Mesenchymal stem cell (in vitro differentiated cells and primary cell): ENCODE results near the gene NUP93.

ENCODE experiments used
- DNase-seq: peaks from one replicate; pipeline ENCODE4 v3.0.0-alpha.2; 2013
- H2AFZ ChIP-seq: one replicate; pipeline ENCODE4 v1.6.1; 2013; ENCODE audit warnings: low read depth, mild to moderate bottlenecking, control low read depth, inconsistent platforms, low read length, moderate library complexity
- H2AK5ac ChIP-seq: 2 replicates; pipeline ENCODE4 v1.6.1; 2013; ENCODE audit warnings: low read length, moderate library complexity, mild to moderate bottlenecking, inconsistent platforms; ENCODE audit not compliant: severe bottlenecking
- H2BK120ac ChIP-seq: one replicate; pipeline ENCODE4 v1.6.1; 2013; ENCODE audit warnings: low read depth, mild to moderate bottlenecking, inconsistent platforms, low read length, moderate library complexity
- H2BK12ac ChIP-seq, 2 experiments: one replicate each; pipeline ENCODE4 v1.6.1; 2013; ENCODE audit warnings: inconsistent platforms in 2 of 2, low read length in 2 of 2, mild to moderate bottlenecking in 2 of 2, moderate library complexity in 2 of 2, control low read depth in 1 of 2
- H2BK15ac ChIP-seq: one replicate; pipeline ENCODE4 v1.6.1; 2013; ENCODE audit warnings: mild to moderate bottlenecking, low read depth, inconsistent platforms; ENCODE audit not compliant: poor library complexity, severe bottlenecking
- H2BK5ac ChIP-seq: 2 replicates; pipeline ENCODE4 v1.6.1; 2013; ENCODE audit warnings: low read depth, mild to moderate bottlenecking, low read length, control low read depth, inconsistent platforms; ENCODE audit not compliant: poor library complexity, severe bottlenecking
- H3K14ac ChIP-seq, 2 experiments: one replicate each; pipeline ENCODE4 v1.6.1; 2013; ENCODE audit warnings: inconsistent platforms in 2 of 2, low read length in 2 of 2, control low read depth in 1 of 2, mild to moderate bottlenecking in 1 of 2, moderate library complexity in 1 of 2
- H3K18ac ChIP-seq, 2 experiments: one replicate each; pipeline ENCODE4 v1.6.1; 2013; ENCODE audit warnings: inconsistent platforms in 2 of 2, low read length in 2 of 2, control low read depth in 1 of 2, low read depth in 1 of 2, mild to moderate bottlenecking in 1 of 2
- H3K23ac ChIP-seq, 2 experiments: one replicate each; pipeline ENCODE4 v1.6.1; 2013; ENCODE audit warnings: inconsistent platforms in 2 of 2, low read length in 2 of 2, mild to moderate bottlenecking in 2 of 2, moderate library complexity in 2 of 2, control low read depth in 1 of 2
- H3K27ac ChIP-seq: 2 replicates; pipeline ENCODE4 v1.5.1; 2013; ENCODE audit warnings: mild to moderate bottlenecking, moderate library complexity, low read length, control low read depth, inconsistent platforms; ENCODE audit not compliant: poor library complexity, severe bottlenecking
- H3K27me3 ChIP-seq, 2 experiments: 2 replicates each; pipeline versions ENCODE4 v1.6.1 to v1.7.0; 2013; ENCODE audit warnings: low read length in 2 of 2, mild to moderate bottlenecking in 2 of 2, moderate library complexity in 2 of 2, control low read depth in 1 of 2, inconsistent platforms in 1 of 2; ENCODE audit not compliant: control insufficient read depth in 1 of 2, insufficient read depth in 1 of 2
- H3K36me3 ChIP-seq, 2 experiments: 2 replicates each; pipeline versions ENCODE4 v1.6.1 to v1.7.0; 2013; ENCODE audit warnings: low read length in 2 of 2, control low read depth in 1 of 2, inconsistent platforms in 1 of 2, low read depth in 1 of 2, mild to moderate bottlenecking in 1 of 2; ENCODE audit not compliant: insufficient read depth in 2 of 2, control insufficient read depth in 1 of 2
- H3K4ac ChIP-seq, 2 experiments: one replicate each; pipeline ENCODE4 v1.6.1; 2013; ENCODE audit warnings: inconsistent platforms in 2 of 2, low read length in 2 of 2, mild to moderate bottlenecking in 2 of 2, moderate library complexity in 2 of 2, control low read depth in 1 of 2, low read depth in 1 of 2
- H3K4me1 ChIP-seq: 2 replicates; pipeline ENCODE4 v1.6.1; 2013; ENCODE audit warnings: low read depth, low read length, control low read depth; ENCODE audit not compliant: control insufficient read depth, insufficient read depth
- H3K4me2 ChIP-seq: 2 replicates; pipeline ENCODE4 v1.6.1; 2013; ENCODE audit warnings: low read length, mild to moderate bottlenecking, inconsistent platforms; ENCODE audit not compliant: poor library complexity, severe bottlenecking
- H3K4me3 ChIP-seq, 2 experiments: 2 replicates each; pipeline versions ENCODE4 v1.5.1 to v1.7.0; 2013; ENCODE audit warnings: low read length in 2 of 2, mild to moderate bottlenecking in 2 of 2, control low read depth in 1 of 2, low read depth in 1 of 2; ENCODE audit not compliant: insufficient read depth in 1 of 2
- H3K79me1 ChIP-seq: replicated peaks from 2 replicates; pipeline ENCODE4 v1.6.1; 2013; ENCODE audit warnings: mild to moderate bottlenecking, control low read depth, low read length, inconsistent platforms; ENCODE audit not compliant: poor library complexity, severe bottlenecking
- H3K9ac ChIP-seq: 2 replicates; pipeline ENCODE4 v1.7.0; 2013; ENCODE audit warnings: mild to moderate bottlenecking, low read length, moderate library complexity
- H3K9me3 ChIP-seq: 2 replicates; pipeline ENCODE4 v1.7.0; 2013; ENCODE audit warnings: mild to moderate bottlenecking, low read length; ENCODE audit not compliant: control insufficient read depth
- H4K8ac ChIP-seq: one replicate; pipeline ENCODE4 v1.6.1; 2013; ENCODE audit warnings: inconsistent platforms, mild to moderate bottlenecking, low read length, moderate library complexity
- H4K91ac ChIP-seq: one replicate; pipeline ENCODE4 v1.6.1; 2013; ENCODE audit warnings: mild to moderate bottlenecking, low read length, inconsistent platforms
- WGBS: methylation state at CpG from one replicate; pipeline ENCODE4 v1.1.7; 2013; ENCODE audit warnings: mixed read lengths; 5-methylcytosine and 5-hydroxymethylcytosine counted together

Gene NUP93

GRCh38 chr16:56855946-56856345, 126.0 kb downstream of the NUP93 start:
- Histone ChIP-seq H3K18ac (no peak overlapping the region), H3K23ac (no peak overlapping the region), H2BK12ac (no peak overlapping the region), H2AK5ac (no peak overlapping the region), H2BK15ac (no peak overlapping the region), H3K79me1 (peaks cover 1% of the 10 kb centered on the region), H3K9ac (no peak overlapping the region), H4K91ac (no peak overlapping the region), H3K4me1 (peaks cover 18% of the 10 kb centered on the region), H3K9me3 (no peaks in the 10 kb centered on the region), H3K4me2 (no peak overlapping the region), H4K8ac (no peak overlapping the region), H3K14ac (no peak overlapping the region), H3K27me3 (peaks cover 0 to 9% of the 10 kb centered on the region in 2 experiments), H3K4ac (no peak overlapping the region), H3K36me3 (no peaks in the 10 kb centered on the region), H3K27ac (no peak overlapping the region), H2AFZ (no peak overlapping the region), H2BK120ac (no peak overlapping the region), H2BK5ac (no peak overlapping the region), H3K4me3 (no peak overlapping the region)
- no peak for DNase-seq
- WGBS, result 70% methylated on average over 3 of the region's 4 CpGs

- no peak overlapping the region for H3K4me2 ChIP-seq
- H3K27ac ChIP-seq, result no peak overlapping the region
- H3K4ac ChIP-seq, result no peak overlapping the region
- no peak overlapping the region for H4K91ac ChIP-seq
- H3K4me1 ChIP-seq, result peaks cover 18% of the 10 kb centered on the region
- H2BK12ac ChIP-seq, result no peak overlapping the region
- H2AK5ac ChIP-seq, result no peak overlapping the region
- H4K8ac ChIP-seq, result no peak overlapping the region
- H2BK120ac ChIP-seq, result no peak overlapping the region
- H3K27me3 ChIP-seq, result peaks cover 0 to 12% of the 10 kb centered on the region in 2 experiments
- H3K14ac ChIP-seq, result no peak overlapping the region
- WGBS, result 77% methylated on average over 6 of the region's 6 CpGs
- no peak overlapping the region for H3K23ac ChIP-seq
- H2BK5ac ChIP-seq, result no peak overlapping the region
- H3K4me3 ChIP-seq, result no peak overlapping the region
- no peaks in the 10 kb centered on the region for H3K36me3 ChIP-seq
- no peaks in the 10 kb centered on the region for H3K79me1 ChIP-seq
- no peak overlapping the region for H2BK15ac ChIP-seq
- no peak for DNase-seq
- no peak overlapping the region for H3K9ac ChIP-seq
- no peaks in the 10 kb centered on the region for H3K9me3 ChIP-seq
- H2AFZ ChIP-seq, result no peak overlapping the region
- H3K18ac ChIP-seq, result no peak overlapping the region
Observed at GRCh38 chr16:56856876-56857447, 127.0 kb downstream of the NUP93 start.

GRCh38 chr16:56858374-56858773, 128.4 kb downstream of the NUP93 start:
- 98% methylated on average over 14 of the region's 14 CpGs for WGBS

GRCh38 chr16:56859636-56860035, 129.7 kb downstream of the NUP93 start:
- Histone ChIP-seq H2BK12ac (no peak overlapping the region), H3K9me3 (no peaks in the 10 kb centered on the region), H3K79me1 (no peaks in the 10 kb centered on the region), H4K8ac (no peak overlapping the region), H2AFZ (no peak overlapping the region), H3K4ac (no peak overlapping the region), H3K4me3 (no peak overlapping the region), H3K4me2 (no peak overlapping the region), H3K36me3 (no peaks in the 10 kb centered on the region), H2BK120ac (no peak overlapping the region), H3K4me1 (peaks cover 14% of the 10 kb centered on the region), H2BK5ac (no peak overlapping the region), H3K14ac (no peak overlapping the region), H4K91ac (no peak overlapping the region), H2BK15ac (no peak overlapping the region), H3K27me3 (peaks cover 0 to 24% of the 10 kb centered on the region in 2 experiments), H3K27ac (no peak overlapping the region), H3K9ac (no peak overlapping the region), H2AK5ac (no peak overlapping the region), H3K18ac (no peak overlapping the region), H3K23ac (no peak overlapping the region)
- WGBS, result 97% methylated on average over 2 of the region's 2 CpGs
- DNase-seq, result no peak

More at GRCh38 chr16:56858374-56858773, 128.4 kb downstream of the NUP93 start:
- no peak overlapping the region for H2BK120ac ChIP-seq
- no peak overlapping the region for H3K14ac ChIP-seq
- no peak overlapping the region for H3K4me2 ChIP-seq
- H3K36me3 ChIP-seq, result no peaks in the 10 kb centered on the region
- no peak overlapping the region for H2AFZ ChIP-seq
- no peak overlapping the region for H2BK15ac ChIP-seq
- no peak overlapping the region for H3K27ac ChIP-seq
- no peaks in the 10 kb centered on the region for H3K79me1 ChIP-seq
- no peak overlapping the region for H2BK12ac ChIP-seq
- no peak overlapping the region for H3K9ac ChIP-seq
- H2BK5ac ChIP-seq, result no peak overlapping the region
- no peak overlapping the region for H3K4me3 ChIP-seq
- H4K91ac ChIP-seq, result no peak overlapping the region
- no peak overlapping the region for H3K18ac ChIP-seq
- no peak overlapping the region for H3K23ac ChIP-seq
- peaks cover 14% of the 10 kb centered on the region for H3K4me1 ChIP-seq
- no peaks in the 10 kb centered on the region for H3K9me3 ChIP-seq
- no peak overlapping the region for H4K8ac ChIP-seq
- peak overlapping the region; percentile 20 for H2AK5ac ChIP-seq
- DNase-seq, result no peak
- peak overlapping the region in 1 of 2 experiments; percentile 6 for H3K4ac ChIP-seq
- H3K27me3 ChIP-seq, result peaks cover 0 to 24% of the 10 kb centered on the region in 2 experiments
